Stimulated activated CD4-positive, alpha-beta T cell treated with anti-CD3 and anti-CD28 coated beads, Interleukin-4, amount 100 ng/mL, for 1 hour (primary cell): ENCODE results near the gene SMYD2.

ENCODE experiments used
- DNase-seq: peaks from one replicate; pipeline ENCODE4 v3.0.0-alpha.2; 2020

SMYD2 gene

GRCh38 chr1:214363386-214363785, 82.4 kb downstream of the SMYD2 start:
- DNase-seq = no peak

- DNase-seq = no peak
Measured at GRCh38 chr1:214364386-214364785, 83.4 kb downstream of the SMYD2 start.

- no peak for DNase-seq
Measured at GRCh38 chr1:214364786-214365295, 83.9 kb downstream of the SMYD2 start.

GRCh38 chr1:214367841-214368240, 86.9 kb downstream of the SMYD2 start:
- no peak for DNase-seq

- DNase-seq = no peak
Measured at GRCh38 chr1:214369364-214369763, 88.4 kb downstream of the SMYD2 start.

GRCh38 chr1:214370615-214371014, 89.7 kb downstream of the SMYD2 start:
- DNase-seq = no peak

GRCh38 chr1:214372092-214372491, 91.1 kb downstream of the SMYD2 start:
- no peak for DNase-seq

- DNase-seq = no peak
Measured at GRCh38 chr1:214377485-214377884, 96.5 kb downstream of the SMYD2 start.

- DNase-seq = no peak
Measured at GRCh38 chr1:214377886-214378285, 96.9 kb downstream of the SMYD2 start.

- DNase-seq = no peak
Measured at GRCh38 chr1:214378492-214378891, 97.5 kb downstream of the SMYD2 start.

- no peak for DNase-seq
Measured at GRCh38 chr1:214379236-214379970, 98.4 kb downstream of the SMYD2 start.

GRCh38 chr1:214380396-214380795, 99.4 kb downstream of the SMYD2 start:
- no peak for DNase-seq

- no peak for DNase-seq
Measured at GRCh38 chr1:214380986-214381695, 100.2 kb downstream of the SMYD2 start.

GRCh38 chr1:214383381-214384372, 102.7 kb downstream of the SMYD2 start:
- DNase-seq = no peak

GRCh38 chr1:214384373-214385079, 103.6 kb downstream of the SMYD2 start:
- no peak for DNase-seq

GRCh38 chr1:214385428-214385827, 104.5 kb downstream of the SMYD2 start:
- no peak for DNase-seq

- no peak for DNase-seq
Measured at GRCh38 chr1:214386333-214386732, 105.4 kb downstream of the SMYD2 start.
